Chondrocyte (in vitro differentiated cells): ENCODE results near the gene RHOU. TPM values are rescaled to one million over a fixed set of nuclear protein-coding genes. Genes with fewer than 3 reads are reported as not detected.

Experiments used
- DNase-seq: peaks from one replicate; pipeline ENCODE4 v3.0.0; 2021; ENCODE audit warnings: mixed read lengths, low spot score
- H3K27ac Mint-ChIP-seq: one replicate; pipeline ENCODE4 v1.8.0; 2021; ENCODE audit warnings: mild to moderate bottlenecking, moderate library complexity, mixed read lengths; ENCODE audit not compliant: unreplicated experiment
- H3K27me3 Mint-ChIP-seq: 2 replicates; pipeline ENCODE4 v1.8.0; 2021; ENCODE audit warnings: low read depth, mixed read lengths
- H3K36me3 Mint-ChIP-seq: 2 replicates; pipeline ENCODE4 v1.8.0; 2021; ENCODE audit warnings: low read depth, mixed read lengths
- H3K4me1 Mint-ChIP-seq: 2 replicates; pipeline ENCODE4 v1.8.0; 2021; ENCODE audit warnings: low read depth, mild to moderate bottlenecking, mixed read lengths
- H3K4me3 Mint-ChIP-seq: one replicate; pipeline ENCODE4 v1.8.0; 2021; ENCODE audit warnings: mild to moderate bottlenecking, moderate library complexity, mixed read lengths; ENCODE audit not compliant: unreplicated experiment
- H3K9me3 Mint-ChIP-seq: 2 replicates; pipeline ENCODE4 v1.8.0; 2021; ENCODE audit warnings: low read depth, mixed read lengths
- CTCF ChIP-seq: fragments of 200-600 bp; sonication (generic); IDR thresholded peaks from 2 replicates; pipeline ENCODE4 v1.5.0; 2021; ENCODE audit warnings: antibody characterized with exemption, mild to moderate bottlenecking, moderate library complexity
- total RNA-seq: library from RNA; stranded (reverse); gene quantifications from 3 replicates; pipeline ENCODE4 v1.2.1, GENCODE V29; 2021

The RHOU gene
- total RNA-seq, 1 donor from 2014 or later, result 5.9 TPM

- no peak overlapping the region for H3K4me3 Mint-ChIP-seq
- no peaks in the 10 kb centered on the region for H3K9me3 Mint-ChIP-seq
- DNase-seq, result no peak
- peaks cover 18% of the 10 kb centered on the region for H3K36me3 Mint-ChIP-seq
- H3K4me1 Mint-ChIP-seq, result peaks cover 15% of the 10 kb centered on the region
- H3K27ac Mint-ChIP-seq, result no peak overlapping the region
- H3K27me3 Mint-ChIP-seq, result peaks cover 9% of the 10 kb centered on the region
- TF ChIP-seq CTCF, result no peak
Observed at GRCh38 chr1:228744356-228744755, 9.1 kb downstream of the RHOU start.

GRCh38 chr1:228744918-228745317 is 9.6 kb downstream of the RHOU start:
- TF ChIP-seq CTCF, result no peak
- DNase-seq, result no peak
- H3K27me3 Mint-ChIP-seq, result peaks cover 12% of the 10 kb centered on the region
- H3K27ac Mint-ChIP-seq, result peak overlapping the region; percentile 29
- no peaks in the 10 kb centered on the region for H3K9me3 Mint-ChIP-seq
- peaks cover 12% of the 10 kb centered on the region for H3K4me1 Mint-ChIP-seq
- H3K4me3 Mint-ChIP-seq, result no peak overlapping the region
- peaks cover 18% of the 10 kb centered on the region for H3K36me3 Mint-ChIP-seq

GRCh38 chr1:228745497-228745896 is 10.2 kb downstream of the RHOU start:
- no peak for DNase-seq
- Mint-ChIP-seq H3K27me3 (peaks cover 12% of the 10 kb centered on the region), H3K27ac (no peak overlapping the region), H3K9me3 (no peaks in the 10 kb centered on the region), H3K4me1 (peaks cover 9% of the 10 kb centered on the region), H3K36me3 (peaks cover 18% of the 10 kb centered on the region), H3K4me3 (no peak overlapping the region)
- TF ChIP-seq CTCF, result no peak

- Mint-ChIP-seq H3K4me1 (no peaks in the 10 kb centered on the region), H3K4me3 (no peak overlapping the region), H3K27me3 (peaks cover 29% of the 10 kb centered on the region), H3K9me3 (no peaks in the 10 kb centered on the region), H3K27ac (no peak overlapping the region), H3K36me3 (peaks cover 16% of the 10 kb centered on the region)
- no peak for DNase-seq
- no peak for TF ChIP-seq CTCF
Observed at GRCh38 chr1:228747301-228747935, 12.1 kb downstream of the RHOU start.

GRCh38 chr1:228748029-228748428 is 12.8 kb downstream of the RHOU start:
- Mint-ChIP-seq H3K4me1 (no peaks in the 10 kb centered on the region), H3K27me3 (peaks cover 29% of the 10 kb centered on the region), H3K9me3 (no peaks in the 10 kb centered on the region), H3K27ac (no peak overlapping the region), H3K4me3 (no peak overlapping the region), H3K36me3 (peaks cover 13% of the 10 kb centered on the region)
- TF ChIP-seq CTCF, result no peak
- no peak for DNase-seq
